Measurements from ENCODE around the gene MAPK8. TPM values are rescaled to one million over a fixed set of nuclear protein-coding genes. Genes with fewer than 3 reads are reported as not detected.

The MAPK8 gene
- total and polyA plus RNA-seq, 12 donors, result 7.4 to 41.9 (median 30.0) TPM

DNA sequence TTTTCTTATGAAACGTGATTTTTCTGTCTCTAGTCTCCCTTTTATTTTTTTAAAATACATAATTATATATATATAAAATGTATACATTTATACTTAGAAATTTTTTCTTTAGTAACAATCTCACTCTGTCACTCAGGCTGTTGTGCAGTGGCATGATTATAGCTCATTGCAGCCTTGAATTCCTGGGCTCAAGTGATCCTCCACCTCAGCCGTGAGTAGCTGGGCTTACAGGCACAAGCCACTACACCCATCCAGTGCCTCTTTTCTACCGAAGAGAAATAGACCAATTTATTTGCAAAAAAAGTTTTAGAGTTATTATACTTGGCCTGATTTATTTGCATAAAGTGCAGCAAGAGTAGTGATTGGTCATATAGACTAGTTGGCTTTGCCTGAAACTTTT lies 72.2 kb downstream of the MAPK8 start:
- no peak overlapping the region for H3K27ac ChIP-seq
- H3K27me3 ChIP-seq, result no peaks in the 10 kb centered on the region
- ATAC-seq (no peak), DNase-seq (no peak)
- H3K4me1 ChIP-seq, result peaks cover 0 to 19% (median 0%) of the 10 kb centered on the region in 9 donors
- 61 to 76% methylated on average over 3 of the region's 3 CpGs for WGBS, 2 donors
- intact Hi-C loops (cut with DNase I), result loop anchor here in 2 of 10 donors (5.0 to 10.0 kb wide), 2 partner anchors 99 to 126 kb away; no protein-coding TSS in a partner anchor
- no peaks in the 10 kb centered on the region for H3K36me3 ChIP-seq
- peaks cover 0 to 33% (median 19%) of the 10 kb centered on the region in 11 donors for H3K9me3 ChIP-seq
- TF ChIP-seq, protein P1, sequence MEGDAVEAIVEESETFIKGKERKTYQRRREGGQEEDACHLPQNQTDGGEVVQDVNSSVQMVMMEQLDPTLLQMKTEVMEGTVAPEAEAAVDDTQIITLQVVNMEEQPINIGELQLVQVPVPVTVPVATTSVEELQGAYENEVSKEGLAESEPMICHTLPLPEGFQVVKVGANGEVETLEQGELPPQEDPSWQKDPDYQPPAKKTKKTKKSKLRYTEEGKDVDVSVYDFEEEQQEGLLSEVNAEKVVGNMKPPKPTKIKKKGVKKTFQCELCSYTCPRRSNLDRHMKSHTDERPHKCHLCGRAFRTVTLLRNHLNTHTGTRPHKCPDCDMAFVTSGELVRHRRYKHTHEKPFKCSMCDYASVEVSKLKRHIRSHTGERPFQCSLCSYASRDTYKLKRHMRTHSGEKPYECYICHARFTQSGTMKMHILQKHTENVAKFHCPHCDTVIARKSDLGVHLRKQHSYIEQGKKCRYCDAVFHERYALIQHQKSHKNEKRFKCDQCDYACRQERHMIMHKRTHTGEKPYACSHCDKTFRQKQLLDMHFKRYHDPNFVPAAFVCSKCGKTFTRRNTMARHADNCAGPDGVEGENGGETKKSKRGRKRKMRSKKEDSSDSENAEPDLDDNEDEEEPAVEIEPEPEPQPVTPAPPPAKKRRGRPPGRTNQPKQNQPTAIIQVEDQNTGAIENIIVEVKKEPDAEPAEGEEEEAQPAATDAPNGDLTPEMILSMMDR (IDR thresholded peaks at IDR 0.05), result no peak
- H3K4me3 ChIP-seq, result no peak overlapping the region

GRCh38 chr10:48381971-48382370 lies 75.5 kb downstream of the MAPK8 start:
- Histone ChIP-seq H3K4me1 (peaks cover 0 to 24% (median 0%) of the 10 kb centered on the region in 9 donors), H3K36me3 (no peaks in the 10 kb centered on the region), H3K27me3 (no peaks in the 10 kb centered on the region), H3K9me3 (peaks cover 0 to 27% (median 18%) of the 10 kb centered on the region in 11 donors), H3K4me3 (no peak overlapping the region), H3K27ac (no peak overlapping the region)
- TF ChIP-seq, protein P1 (IDR thresholded peaks at IDR 0.05), result no peak
- intact Hi-C loops (cut with DNase I), result no loop called here
- DNase-seq (no peak), ATAC-seq (no peak)

DNA sequence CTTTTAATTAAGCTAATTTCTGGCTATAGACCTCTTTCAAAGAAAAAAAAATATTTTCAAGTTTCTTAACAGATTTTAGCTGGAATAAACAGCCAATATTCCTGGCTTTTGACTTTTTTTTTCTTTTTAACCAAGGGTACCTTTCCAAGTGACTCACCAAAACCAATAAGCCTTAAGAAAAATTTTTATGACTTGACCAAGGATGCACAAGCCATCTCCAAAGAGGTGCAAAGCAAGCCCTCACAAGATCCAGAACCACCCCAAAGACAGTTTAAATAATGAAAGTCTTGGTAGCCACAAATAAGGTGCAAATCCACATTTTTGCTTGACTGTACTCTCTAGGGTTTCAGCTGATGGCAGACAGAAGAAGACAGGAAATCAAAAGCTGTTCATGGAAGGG lies 76.5 kb downstream of the MAPK8 start:
- intact Hi-C loops (cut with DNase I), result no loop called here
- DNase-seq (no peak), ATAC-seq (no peak)
- Histone ChIP-seq H3K4me1 (peaks cover 0 to 21% (median 0%) of the 10 kb centered on the region in 9 donors), H3K36me3 (no peaks in the 10 kb centered on the region), H3K27ac (no peak overlapping the region), H3K27me3 (no peaks in the 10 kb centered on the region), H3K9me3 (peaks cover 0 to 27% (median 18%) of the 10 kb centered on the region in 11 donors), H3K4me3 (no peak overlapping the region)
- TF ChIP-seq, protein P1 (IDR thresholded peaks at IDR 0.05), result no peak

DNA sequence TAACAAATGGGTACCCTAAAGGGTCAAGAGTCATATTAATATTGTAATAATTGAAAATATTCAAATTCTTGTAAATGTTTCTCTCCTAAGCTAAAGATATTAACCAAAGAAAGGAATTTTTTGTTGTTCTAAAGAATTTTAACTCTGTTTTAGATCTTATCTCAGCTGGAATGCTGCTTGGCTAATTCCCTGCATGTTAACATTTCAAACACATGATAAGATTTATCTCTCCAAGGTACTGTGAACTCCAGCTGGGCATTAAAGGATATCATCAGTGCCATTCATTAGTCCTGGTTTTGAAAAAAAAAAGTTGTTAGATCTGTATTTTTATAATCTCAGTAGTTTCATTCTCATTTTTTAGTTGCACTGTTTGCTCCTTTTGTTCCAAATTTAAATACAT lies 76.9 kb downstream of the MAPK8 start:
- ATAC-seq (no peak), DNase-seq (no peak)
- Histone ChIP-seq H3K9me3 (peaks cover 0 to 27% (median 18%) of the 10 kb centered on the region in 11 donors), H3K4me1 (peaks cover 0 to 21% (median 0%) of the 10 kb centered on the region in 9 donors), H3K4me3 (no peak overlapping the region), H3K36me3 (no peaks in the 10 kb centered on the region), H3K27me3 (no peaks in the 10 kb centered on the region), H3K27ac (no peak overlapping the region)
- TF ChIP-seq, protein P1 (IDR thresholded peaks at IDR 0.05), result no peak
- intact Hi-C loops (cut with DNase I), result no loop called here

GRCh38 chr10:48384699-48384982 lies 78.2 kb downstream of the MAPK8 start:
- H3K36me3 ChIP-seq, result no peaks in the 10 kb centered on the region
- intact Hi-C loops (cut with DNase I), result no loop called here
- DNase-seq (no peak), ATAC-seq (no peak)
- H3K27ac ChIP-seq, result no peak overlapping the region
- H3K27me3 ChIP-seq, result no peaks in the 10 kb centered on the region
- peaks cover 0 to 27% (median 18%) of the 10 kb centered on the region in 11 donors for H3K9me3 ChIP-seq
- H3K4me3 ChIP-seq, result no peak overlapping the region
- H3K4me1 ChIP-seq, result peaks cover 0 to 26% (median 10%) of the 10 kb centered on the region in 9 donors
- TF ChIP-seq, protein P1 (IDR thresholded peaks at IDR 0.05), result no peak
